Colonic mucosa (tissue), 4 donors: ENCODE measurements around the gene DNAJC27. TPM values are rescaled to one million over a fixed set of nuclear protein-coding genes. Genes with fewer than 3 reads are reported as not detected.

Experiments
- DNase-seq: peaks from one replicate; pipeline ENCODE4 v3.0.0-alpha.2; 2020
- H3K27ac ChIP-seq: fragments of 200-600 bp; one replicate; pipeline ENCODE4 v1.8.0; 2021
- H3K27me3 ChIP-seq: fragments of 200-600 bp; one replicate; pipeline ENCODE4 v1.8.0; 2021
- H3K36me3 ChIP-seq: fragments of 200-600 bp; one replicate; pipeline ENCODE4 v1.8.0; 2021
- H3K4me1 ChIP-seq: fragments of 200-600 bp; one replicate; pipeline ENCODE4 v1.8.0; 2021; ENCODE audit warnings: mild to moderate bottlenecking
- H3K4me3 ChIP-seq: fragments of 200-600 bp; one replicate; pipeline ENCODE4 v1.8.0; 2021
- H3K9ac ChIP-seq, 2 donors: one replicate each; pipeline ENCODE4 v1.7.0; 2013; ENCODE audit warnings: control low read depth in 2 of 2, low read depth in 2 of 2, low read length in 2 of 2
- H3K9me3 ChIP-seq: fragments of 200-600 bp; one replicate; pipeline ENCODE4 v1.8.0; 2021
- intact Hi-C: fragments of 100-400 bp; cut with DNase I; formaldehyde crosslinking; loops from one replicate; pipeline ENCODE4 v1.14.1; 2022
- total RNA-seq, 2 donors: library from RNA; stranded (reverse); fragmentation: NEBNext Ultra II Directional in 1 of 2; extraction: Animal tissue kit (Norgen Biotek cat#: 25700) in 1 of 2; gene quantifications; one replicate each; pipeline ENCODE4 v1.2.1, GENCODE V29; 2021
- TF ChIP-seq, protein P1 (sequence below): fragments of 200-600 bp; IDR thresholded peaks from one replicate; pipeline ENCODE4 v1.8.0; 2022; ENCODE audit warnings: antibody characterized with exemption, mild to moderate bottlenecking
- donor health status: healthy.
- donor health status: DM: no; HTN: no; CAD: no.
- donor health status: DM: no; HTN: no; CAD: no.

DNAJC27 gene
- total RNA-seq, 2 donors from 2014 or later, result 3.4 to 3.9 TPM

GRCh38 chr2:24909555-24910177 is 62.1 kb downstream of the DNAJC27 start:
- intact Hi-C loops, result no loop called here
- Histone ChIP-seq H3K9me3 (no peaks in the 10 kb centered on the region), H3K36me3 (no peaks in the 10 kb centered on the region), H3K27me3 (no peaks in the 10 kb centered on the region), H3K4me3 (no peak overlapping the region), H3K4me1 (peaks cover 6% of the 10 kb centered on the region), H3K27ac (no peak overlapping the region), H3K9ac (no peak overlapping the region)
- TF ChIP-seq, protein P1, sequence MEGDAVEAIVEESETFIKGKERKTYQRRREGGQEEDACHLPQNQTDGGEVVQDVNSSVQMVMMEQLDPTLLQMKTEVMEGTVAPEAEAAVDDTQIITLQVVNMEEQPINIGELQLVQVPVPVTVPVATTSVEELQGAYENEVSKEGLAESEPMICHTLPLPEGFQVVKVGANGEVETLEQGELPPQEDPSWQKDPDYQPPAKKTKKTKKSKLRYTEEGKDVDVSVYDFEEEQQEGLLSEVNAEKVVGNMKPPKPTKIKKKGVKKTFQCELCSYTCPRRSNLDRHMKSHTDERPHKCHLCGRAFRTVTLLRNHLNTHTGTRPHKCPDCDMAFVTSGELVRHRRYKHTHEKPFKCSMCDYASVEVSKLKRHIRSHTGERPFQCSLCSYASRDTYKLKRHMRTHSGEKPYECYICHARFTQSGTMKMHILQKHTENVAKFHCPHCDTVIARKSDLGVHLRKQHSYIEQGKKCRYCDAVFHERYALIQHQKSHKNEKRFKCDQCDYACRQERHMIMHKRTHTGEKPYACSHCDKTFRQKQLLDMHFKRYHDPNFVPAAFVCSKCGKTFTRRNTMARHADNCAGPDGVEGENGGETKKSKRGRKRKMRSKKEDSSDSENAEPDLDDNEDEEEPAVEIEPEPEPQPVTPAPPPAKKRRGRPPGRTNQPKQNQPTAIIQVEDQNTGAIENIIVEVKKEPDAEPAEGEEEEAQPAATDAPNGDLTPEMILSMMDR, result no peak
- DNase-seq, result no peak

- H3K4me3 ChIP-seq, result no peak overlapping the region
- no peaks in the 10 kb centered on the region for H3K9me3 ChIP-seq
- DNase-seq, result no peak
- intact Hi-C loops, result no loop called here
- no peak overlapping the region for H3K9ac ChIP-seq
- no peak overlapping the region for H3K27ac ChIP-seq
- TF ChIP-seq, protein P1, result no peak
- H3K27me3 ChIP-seq, result no peaks in the 10 kb centered on the region
- peaks cover 6% of the 10 kb centered on the region for H3K4me1 ChIP-seq
- H3K36me3 ChIP-seq, result no peaks in the 10 kb centered on the region
These were observed 63.3 kb downstream of the DNAJC27 start for GRCh38 chr2:24908461-24908901.

GRCh38 chr2:24907116-24907515 is 64.6 kb downstream of the DNAJC27 start:
- Histone ChIP-seq H3K4me1 (no peaks in the 10 kb centered on the region), H3K4me3 (no peak overlapping the region), H3K9me3 (no peaks in the 10 kb centered on the region), H3K27me3 (no peaks in the 10 kb centered on the region), H3K27ac (no peak overlapping the region), H3K9ac (no peak overlapping the region), H3K36me3 (no peaks in the 10 kb centered on the region)
- TF ChIP-seq, protein P1, result no peak
- intact Hi-C loops, result no loop called here
- no peak for DNase-seq

- H3K4me1 ChIP-seq, result no peaks in the 10 kb centered on the region
- no peak overlapping the region for H3K9ac ChIP-seq
- no peak overlapping the region for H3K27ac ChIP-seq
- no peak overlapping the region for H3K4me3 ChIP-seq
- TF ChIP-seq, protein P1, result no peak
- no peaks in the 10 kb centered on the region for H3K9me3 ChIP-seq
- no peaks in the 10 kb centered on the region for H3K27me3 ChIP-seq
- H3K36me3 ChIP-seq, result no peaks in the 10 kb centered on the region
- intact Hi-C loops, result no loop called here
- DNase-seq, result no peak
These were observed 65.3 kb downstream of the DNAJC27 start for GRCh38 chr2:24906466-24906865.

DNA sequence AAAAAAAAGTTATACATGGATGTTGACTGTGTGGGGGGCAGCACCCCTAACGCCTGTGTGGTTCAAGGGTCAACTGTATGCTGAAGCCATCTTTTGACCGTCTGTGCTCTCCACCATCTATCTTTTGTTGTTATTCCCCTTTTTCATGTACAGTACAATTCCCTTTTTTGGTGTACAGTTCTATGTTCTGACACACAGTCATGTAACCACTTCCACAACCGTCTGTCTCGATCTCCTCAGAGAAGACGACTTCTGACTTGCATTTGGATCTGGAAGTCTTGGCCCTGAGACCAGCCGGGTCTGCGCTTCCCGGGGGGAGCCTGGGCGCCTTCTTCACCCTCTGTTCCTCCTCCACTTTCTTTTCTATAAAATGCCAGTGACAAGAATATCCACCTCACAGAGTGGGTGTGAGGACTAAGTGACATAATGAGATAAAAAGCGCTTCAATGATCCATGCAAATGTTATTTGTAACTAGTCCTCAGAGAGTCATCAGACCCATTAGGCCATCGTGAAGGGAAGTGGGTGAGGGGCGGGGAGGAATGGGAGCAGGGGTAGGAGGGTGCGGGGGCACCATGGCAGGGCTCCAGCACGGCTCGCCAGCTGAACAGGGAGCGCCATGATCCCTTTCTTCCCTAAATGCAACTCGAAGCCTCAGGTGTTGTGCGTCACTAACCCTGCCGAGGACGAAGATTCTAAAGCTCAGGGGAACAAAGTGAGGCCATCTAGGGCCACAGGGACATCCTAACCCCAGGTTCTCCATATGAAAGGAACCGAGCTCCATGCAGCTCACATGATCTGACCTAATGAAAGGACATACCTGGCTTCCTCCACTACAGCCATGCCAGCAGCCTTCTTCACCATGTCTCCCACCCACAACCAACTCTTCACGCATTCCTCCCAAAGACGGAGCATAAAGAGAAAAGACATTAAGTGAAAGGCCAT is 68.3 kb downstream of the DNAJC27 start:
- Histone ChIP-seq H3K4me3 (no peak overlapping the region), H3K4me1 (no peaks in the 10 kb centered on the region), H3K27ac (no peak overlapping the region), H3K36me3 (no peaks in the 10 kb centered on the region), H3K9ac (no peak overlapping the region), H3K27me3 (no peaks in the 10 kb centered on the region), H3K9me3 (no peaks in the 10 kb centered on the region)
- TF ChIP-seq, protein P1, result no peak
- no peak for DNase-seq
- intact Hi-C loops, result no loop called here
